H1 (cell line): ENCODE results near the gene CMIP. TPM values are rescaled to one million over a fixed set of nuclear protein-coding genes. Genes with fewer than 3 reads are reported as not detected.

ENCODE experiments used
- CTCF ChIA-PET: fragments of 300-600 bp; sonication (Branson Sonifier 250); formaldehyde crosslinking; loops from one replicate; lab custom pipeline; 2021; ENCODE audit not compliant: partially characterized antibody; lab: Charles Lee
- POLR2A ChIA-PET: fragments of 300-600 bp; sonication (Branson Sonifier 250); formaldehyde crosslinking; loops from one replicate; lab custom pipeline; 2021; ENCODE audit warnings: inconsistent platforms; ENCODE audit not compliant: partially characterized antibody; lab: Charles Lee
- DNase-seq, 2 experiments: peaks; one replicate each; pipeline versions ENCODE4 v3.0.0 to v3.0.0-alpha.2; 2010 to 2022; ENCODE audit warnings: low spot score in 2 of 2, low read depth in 1 of 2, mixed read lengths in 1 of 2
- FAIRE-seq: peaks from 2 replicates; lab custom pipeline; 2011; peaks lifted over from hg19 to GRCh38; lab: Jason Lieb, UNC
- H2AFZ ChIP-seq: 2 replicates; pipeline ENCODE4 v1.8.1; 2012; ENCODE audit warnings: low read length, inconsistent platforms
- H2AK5ac ChIP-seq: 2 replicates; pipeline ENCODE4 v1.6.1; 2013; ENCODE audit warnings: low read depth, low read length
- H2BK120ac ChIP-seq: replicated peaks from 2 replicates; pipeline ENCODE3; 2013; ENCODE audit warnings: low read depth, low read length, inconsistent platforms
- H2BK12ac ChIP-seq: 2 replicates; pipeline ENCODE4 v1.6.1; 2013; ENCODE audit warnings: low read depth, low read length
- H2BK15ac ChIP-seq: 2 replicates; pipeline ENCODE4 v1.6.1; 2013; ENCODE audit warnings: low read length
- H2BK20ac ChIP-seq: 2 replicates; pipeline ENCODE4 v1.6.1; 2013; ENCODE audit warnings: low read length
- H2BK5ac ChIP-seq: 2 replicates; pipeline ENCODE4 v1.6.1; 2013; ENCODE audit warnings: low read depth, low read length
- H3K14ac ChIP-seq: 2 replicates; pipeline ENCODE4 v1.6.1; 2013; ENCODE audit warnings: inconsistent platforms; ENCODE audit not compliant: insufficient read length
- H3K18ac ChIP-seq: 2 replicates; pipeline ENCODE4 v1.6.1; 2013; ENCODE audit warnings: low read length; ENCODE audit errors: extremely low read depth
- H3K23ac ChIP-seq: 2 replicates; pipeline ENCODE4 v1.6.1; 2013; ENCODE audit warnings: inconsistent platforms; ENCODE audit not compliant: insufficient read length
- H3K23me2 ChIP-seq: 2 replicates; pipeline ENCODE4 v1.6.1; 2013; ENCODE audit warnings: low read depth, low read length
- H3K27ac ChIP-seq: 2 replicates; pipeline ENCODE4 v1.6.1; 2011; ENCODE audit warnings: low read depth, low read length, inconsistent platforms
- H3K27me3 ChIP-seq, 4 experiments: replicated peaks in 1 of 4; 1 replicate in 1 of 4; 2 replicates in 3 of 4; pipeline versions ENCODE4 v1.6.1 to v1.8.1; 2011 to 2013; ENCODE audit warnings: low read length in 3 of 4, mild to moderate bottlenecking in 3 of 4, inconsistent platforms in 2 of 4, mixed read lengths in 2 of 4, moderate library complexity in 1 of 4; ENCODE audit not compliant: control insufficient read depth in 3 of 4, insufficient read depth in 3 of 4; ENCODE audit errors: extremely low read depth in 1 of 4
- H3K36me3 ChIP-seq, 4 experiments: 2 replicates each; pipeline versions ENCODE4 v1.6.1 to v1.8.1; 2011 to 2013; ENCODE audit warnings: mild to moderate bottlenecking in 4 of 4, low read length in 3 of 4, moderate library complexity in 2 of 4, control low read depth in 1 of 4, inconsistent platforms in 1 of 4; ENCODE audit not compliant: insufficient read depth in 4 of 4, control insufficient read depth in 2 of 4
- H3K4ac ChIP-seq: replicated peaks from 2 replicates; pipeline ENCODE3; 2013; ENCODE audit warnings: low read length, low read depth, mixed read lengths, inconsistent platforms; ENCODE audit not compliant: insufficient read length
- H3K4me1 ChIP-seq, 4 experiments: replicated peaks in 1 of 4; 1 replicate in 1 of 4; 2 replicates in 3 of 4; pipeline versions ENCODE4 v1.6.1 to v1.8.1; 2011 to 2013; ENCODE audit warnings: low read length in 3 of 4, inconsistent platforms in 2 of 4, mixed read lengths in 1 of 4; ENCODE audit not compliant: insufficient read depth in 4 of 4, control insufficient read depth in 3 of 4
- H3K4me2 ChIP-seq, 2 experiments: 2 replicates each; pipeline versions ENCODE4 v1.6.1 to v1.8.1; 2011 to 2013; ENCODE audit warnings: low read depth in 2 of 2, low read length in 2 of 2, control low read depth in 1 of 2, inconsistent platforms in 1 of 2, mild to moderate bottlenecking in 1 of 2; ENCODE audit not compliant: insufficient read depth in 1 of 2
- H3K4me3 ChIP-seq, 4 experiments: fragments of 200-600, 300-600 bp in 1 of 4; sonication (generic), shearing (Covaris generic), sonication (Bioruptor Twin) in 1 of 4; 2 replicates each; pipeline versions ENCODE4 v1.5.1 to v1.8.1; 2011 to 2016; ENCODE audit warnings: low read length in 4 of 4, low read depth in 3 of 4, control low read depth in 2 of 4, inconsistent platforms in 2 of 4, mild to moderate bottlenecking in 2 of 4, mixed read lengths in 1 of 4, moderate library complexity in 1 of 4; ENCODE audit not compliant: insufficient read depth in 2 of 4; ENCODE audit errors: extremely low read depth in 1 of 4
- H3K56ac ChIP-seq: replicated peaks from 2 replicates; pipeline ENCODE3; 2013; ENCODE audit warnings: low read depth, mild to moderate bottlenecking, mixed read lengths, low read length, inconsistent platforms; ENCODE audit not compliant: insufficient read length
- H3K79me1 ChIP-seq: 2 replicates; pipeline ENCODE4 v1.6.1; 2013; ENCODE audit warnings: low read depth, low read length, control low read depth
- H3K79me2 ChIP-seq, 2 experiments: 2 replicates each; pipeline versions ENCODE4 v1.6.1 to v1.8.1; 2012 to 2013; ENCODE audit warnings: low read length in 2 of 2, mild to moderate bottlenecking in 2 of 2, inconsistent platforms in 1 of 2; ENCODE audit not compliant: insufficient read depth in 2 of 2, control insufficient read depth in 1 of 2
- H3K9ac ChIP-seq, 4 experiments: replicated peaks in 1 of 4; 1 replicate in 1 of 4; 2 replicates in 3 of 4; pipeline versions ENCODE4 v1.6.1 to v1.8.1; 2011 to 2013; ENCODE audit warnings: low read depth in 3 of 4, low read length in 3 of 4, control low read depth in 2 of 4, mild to moderate bottlenecking in 2 of 4, moderate library complexity in 2 of 4, inconsistent platforms in 1 of 4; ENCODE audit errors: extremely low read depth in 1 of 4
- H3K9me3 ChIP-seq, 2 experiments: 2 replicates each; pipeline versions ENCODE4 v1.6.1 to v1.8.1; 2012 to 2013; ENCODE audit warnings: mild to moderate bottlenecking in 2 of 2, moderate library complexity in 2 of 2, control low read depth in 1 of 2, inconsistent platforms in 1 of 2, low read depth in 1 of 2, low read length in 1 of 2, mixed read lengths in 1 of 2; ENCODE audit not compliant: insufficient read depth in 2 of 2
- H4K20me1 ChIP-seq, 2 experiments: replicated peaks in 1 of 2; 2 replicates each; pipeline versions ENCODE3 to v1.8.1; 2011 to 2013; ENCODE audit warnings: inconsistent platforms in 2 of 2, low read length in 2 of 2, mild to moderate bottlenecking in 1 of 2; ENCODE audit not compliant: insufficient read depth in 2 of 2, control insufficient read depth in 1 of 2
- H4K5ac ChIP-seq: 2 replicates; pipeline ENCODE4 v1.6.1; 2013; ENCODE audit warnings: low read length, low read depth, mixed read lengths, inconsistent platforms; ENCODE audit not compliant: insufficient read length
- H4K8ac ChIP-seq: 2 replicates; pipeline ENCODE4 v1.8.0; 2013; ENCODE audit warnings: mild to moderate bottlenecking, moderate library complexity, low read length, inconsistent platforms; ENCODE audit not compliant: insufficient read depth; ENCODE audit errors: extremely low read depth
- H4K91ac ChIP-seq: replicated peaks from 2 replicates; pipeline ENCODE3; 2013; ENCODE audit warnings: low read length, mixed read lengths, inconsistent platforms; ENCODE audit not compliant: insufficient read length
- BRCA1 ChIP-seq: IDR thresholded peaks from 2 replicates; pipeline ENCODE4 v1.6.1; 2012; ENCODE audit warnings: low read depth, low read length, improper control_type of control experiment
- CBX8 ChIP-seq: fragments of 300-800, 300-1000 bp; sonication (generic); IDR thresholded peaks from 2 replicates; pipeline ENCODE4 v1.7.1; 2016; ENCODE audit warnings: low read depth, low read length, borderline replicate concordance
- EZH2 ChIP-seq: fragments of 200-600 bp; sonication (generic); IDR thresholded peaks from 2 replicates; pipeline ENCODE4 v1.7.1; 2012; ENCODE audit warnings: low read depth, mild to moderate bottlenecking, moderate library complexity, low read length, inconsistent platforms; ENCODE audit not compliant: severe bottlenecking
- GABPA ChIP-seq: IDR thresholded peaks from 2 replicates; pipeline ENCODE4 v1.6.1; 2011; ENCODE audit warnings: mild to moderate bottlenecking, low read length, moderate library complexity, borderline replicate concordance; ENCODE audit not compliant: insufficient read depth
- JUND ChIP-seq: IDR thresholded peaks from 2 replicates; pipeline ENCODE4 v1.6.1; 2011; ENCODE audit warnings: mild to moderate bottlenecking, improper control_type of control experiment, low read length
- POLR2A ChIP-seq, 2 experiments: IDR thresholded peaks; 1 replicate in 1 of 2; 2 replicates in 1 of 2; pipeline ENCODE4 v1.6.1; 2011; ENCODE audit warnings: low read depth in 2 of 2, low read length in 2 of 2, mild to moderate bottlenecking in 2 of 2; ENCODE audit errors: control extremely low read depth in 1 of 2
- POLR2AphosphoS5 ChIP-seq: IDR thresholded peaks from 2 replicates; pipeline ENCODE4 v1.6.1; 2011; ENCODE audit warnings: low read depth, low read length
- WGBS, 2 experiments: shearing (Covaris generic) in 1 of 2; methylation state at CpG; one replicate each; pipeline versions ENCODE4 v1.1.6 to v1.1.7; 2013 to 2015; ENCODE audit warnings: low lambda C conversion rate in 2 of 2, mixed read lengths in 2 of 2, inconsistent platforms in 1 of 2, low coverage in 1 of 2, missing lambda C conversion rate in 1 of 2; ENCODE audit not compliant: insufficient replicate concordance in 2 of 2, insufficient coverage in 1 of 2, insufficient read length in 1 of 2; ENCODE audit errors: extremely low coverage in 1 of 2, missing lambda C conversion rate in 1 of 2; 5-methylcytosine and 5-hydroxymethylcytosine counted together
- polyA plus RNA-seq, 7 experiments: library from polyadenylated mRNA; depleted of rRNA in 3 of 7; stranded (reverse) in 5 of 7; unstranded in 2 of 7; fragments of >200 nt in 5 of 7; fragments of 200-250 nt in 2 of 7; gene quantifications; 1 replicate in 5 of 7; 2 replicates in 1 of 7; 4 replicates in 1 of 7; pipeline versions ENCODE4 v1.2.1 to v1.2.3, GENCODE V29; 2011 to 2013; ENCODE audit warnings: missing spikeins in 2 of 7, mixed read lengths in 2 of 7
- total RNA-seq: library from RNA; stranded (reverse); fragmentation: NEBNext Ultra II Directional; extraction: Animal tissue kit (Norgen Biotek cat#: 25700); gene quantifications from 2 replicates; pipeline ENCODE4 v1.2.1, GENCODE V29; 2021
- TF ChIP-seq, protein P1 (sequence below): IDR thresholded peaks from 2 replicates; pipeline ENCODE4 v1.6.1; 2011; ENCODE audit warnings: low read depth, mild to moderate bottlenecking, low read length; ENCODE audit not compliant: insufficient read depth

The CMIP gene
- total and polyA plus RNA-seq, 2 of the 8 experiments (the other 6 are each of a cell fraction or from before 2014, with no cell fraction given): 7.9 to 53.2 TPM

GRCh38 chr16:81440888-81441761 is 3.5 kb upstream of the CMIP start:
- DNase-seq (no peak), FAIRE-seq (no peak)
- no peak overlapping the region for H3K27ac ChIP-seq
- peaks cover 0 to 8% (median 0%) of the 10 kb centered on the region in 4 experiments; a peak in 4 of 7 replicates for H3K4me1 ChIP-seq
- peaks cover 0 to 3% (median 1%) of the 10 kb centered on the region in 4 experiments; a peak in 3 of 7 replicates for H3K27me3 ChIP-seq
- H3K9me3 ChIP-seq: no peaks in the 10 kb centered on the region
- H3K4ac ChIP-seq: no peak overlapping the region
- no peak overlapping the region for H2BK120ac ChIP-seq
- peaks cover 1 to 10% of the 10 kb centered on the region in 2 experiments; a peak in 3 of 4 replicates for H3K79me2 ChIP-seq
- peaks cover 7% of the 10 kb centered on the region; the same call in 1 of the 2 replicates for H3K23me2 ChIP-seq
- H4K91ac ChIP-seq: no peak overlapping the region
- H3K9ac ChIP-seq: no peak overlapping the region
- H3K79me1 ChIP-seq: no peaks in the 10 kb centered on the region
- H4K5ac ChIP-seq: no peak overlapping the region
- H2BK15ac ChIP-seq: no peak overlapping the region
- H3K36me3 ChIP-seq: no peaks in the 10 kb centered on the region
- no peak overlapping the region for H2AFZ ChIP-seq
- no peak overlapping the region for H3K23ac ChIP-seq
- no peak overlapping the region for H3K56ac ChIP-seq
- H2AK5ac ChIP-seq: no peak overlapping the region; the same call in 1 of the 2 replicates
- H3K14ac ChIP-seq: no peak overlapping the region
- H4K20me1 ChIP-seq: no peaks in the 10 kb centered on the region
- no peak overlapping the region for H2BK12ac ChIP-seq
- WGBS, 2 experiments: 92% methylated on average over 21 of the region's 21 CpGs; no CpG with 5 or more reads in 1 of the 2 experiments
- H2BK20ac ChIP-seq: no peak overlapping the region
- no peak overlapping the region for H3K18ac ChIP-seq
- CTCF ChIA-PET: interaction anchor here (0.7 to 3.7 kb wide), 10 partner anchors 8 to 289 kb away, joined by 3 to 26 read pairs (median 4); no protein-coding TSS in a partner anchor
- no peak overlapping the region for H3K4me3 ChIP-seq
- POLR2A ChIA-PET: no interaction called here
- H3K4me2 ChIP-seq: no peak overlapping the region
- peak overlapping the region; percentile 16; the same call in 1 of the 2 replicates for H4K8ac ChIP-seq
- no peak overlapping the region for H2BK5ac ChIP-seq
- TF ChIP-seq POLR2A (IDR thresholded peaks at IDR 0.05; ENCODE audit: control extremely low read depth in 1 of 2, low read depth in 2 of 2, low read length in 2 of 2) (no peak), BRCA1 (no peak), JUND (no peak), GABPA (no peak), CBX8 (no peak), POLR2AphosphoS5 (no peak), EZH2 (no peak)
- TF ChIP-seq, protein P1, sequence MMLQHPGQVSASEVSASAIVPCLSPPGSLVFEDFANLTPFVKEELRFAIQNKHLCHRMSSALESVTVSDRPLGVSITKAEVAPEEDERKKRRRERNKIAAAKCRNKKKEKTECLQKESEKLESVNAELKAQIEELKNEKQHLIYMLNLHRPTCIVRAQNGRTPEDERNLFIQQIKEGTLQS: no peak
